GM18499 (cell line): Measurements from ENCODE around the gene ZNF488.

Source experiments
- ATAC-seq: cut with Tn5 transposase; IDR thresholded peaks from one replicate; pipeline ENCODE4 v1.9.1; 2021; ENCODE audit warnings: moderate number of reproducible peaks; ENCODE audit not compliant: insufficient read depth, unreplicated experiment

ZNF488 gene

DNA sequence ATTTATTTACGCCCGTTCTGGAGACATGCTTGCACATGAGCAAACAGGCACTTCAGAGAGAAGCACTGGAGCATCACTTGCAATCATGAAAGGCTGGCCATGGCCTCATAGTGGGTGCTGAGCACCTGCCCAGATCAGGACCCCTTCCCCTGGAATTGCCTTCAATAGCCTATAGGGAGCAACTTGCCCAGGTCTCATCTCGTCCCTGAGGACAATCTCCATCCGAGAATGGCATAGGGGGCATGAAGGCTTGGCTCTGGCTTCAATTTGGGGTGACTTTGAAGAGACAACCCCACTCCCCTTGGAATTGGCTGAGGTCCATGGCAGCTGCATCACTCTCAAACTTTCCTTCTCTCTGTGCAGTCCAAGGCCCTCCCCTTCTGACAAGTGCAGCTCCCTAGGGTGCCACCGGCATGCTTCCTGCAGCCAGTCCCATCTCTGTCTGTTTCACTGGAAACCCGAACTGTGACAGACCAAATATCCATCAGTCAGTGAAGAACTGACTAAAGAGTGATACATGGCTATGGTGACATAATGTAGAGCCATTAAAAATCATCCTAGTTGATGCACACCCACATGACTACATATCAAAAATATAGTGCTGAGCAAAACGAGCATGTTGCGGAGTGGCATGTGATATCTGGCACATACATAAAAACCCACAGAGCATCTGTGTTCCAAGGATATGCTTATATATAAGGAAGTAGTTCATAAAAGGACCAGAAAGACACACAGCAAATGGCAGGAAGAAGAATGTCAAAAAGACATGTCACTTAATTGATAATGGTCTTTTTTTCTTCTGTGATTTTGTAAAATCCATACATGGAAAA is 49.4 kb downstream of the ZNF488 start:
- ATAC-seq: no peak

DNA sequence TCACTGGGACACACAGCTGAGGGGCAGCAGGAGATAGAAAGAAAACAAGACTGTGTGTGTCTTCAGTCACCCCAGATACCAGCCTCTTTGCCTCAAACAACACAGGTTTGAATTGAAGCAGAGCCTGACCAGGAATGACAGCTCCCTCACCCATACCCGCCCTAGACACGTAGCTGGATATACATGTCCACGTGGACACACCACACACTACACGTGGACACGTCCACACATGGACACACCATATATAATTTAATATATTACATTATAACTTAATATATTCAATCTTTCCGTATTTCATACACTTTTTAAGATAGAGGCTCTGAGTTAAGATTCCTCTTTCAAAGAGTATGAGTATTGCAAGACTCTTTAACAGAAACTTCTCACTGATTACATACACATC is 50.6 kb downstream of the ZNF488 start:
- no peak for ATAC-seq

DNA sequence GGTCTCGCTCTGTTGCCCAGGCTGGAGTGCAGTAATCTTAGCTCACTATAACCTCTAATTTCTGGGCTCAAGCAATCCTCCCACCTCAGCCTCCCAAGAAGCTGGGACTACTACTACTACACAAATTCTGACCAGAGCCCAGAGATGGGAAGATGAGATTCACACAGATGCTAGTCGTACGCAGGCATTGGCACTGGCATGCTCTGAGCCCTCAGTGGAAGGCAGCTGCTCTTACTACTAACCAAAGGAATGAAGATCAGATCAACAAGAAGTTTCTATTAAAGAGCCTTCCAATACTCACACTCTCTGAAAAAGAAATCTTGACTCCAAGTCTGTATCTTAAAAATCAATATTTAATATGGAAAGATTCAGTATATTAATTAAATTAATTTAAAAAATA is 51.1 kb downstream of the ZNF488 start:
- ATAC-seq: no peak

DNA sequence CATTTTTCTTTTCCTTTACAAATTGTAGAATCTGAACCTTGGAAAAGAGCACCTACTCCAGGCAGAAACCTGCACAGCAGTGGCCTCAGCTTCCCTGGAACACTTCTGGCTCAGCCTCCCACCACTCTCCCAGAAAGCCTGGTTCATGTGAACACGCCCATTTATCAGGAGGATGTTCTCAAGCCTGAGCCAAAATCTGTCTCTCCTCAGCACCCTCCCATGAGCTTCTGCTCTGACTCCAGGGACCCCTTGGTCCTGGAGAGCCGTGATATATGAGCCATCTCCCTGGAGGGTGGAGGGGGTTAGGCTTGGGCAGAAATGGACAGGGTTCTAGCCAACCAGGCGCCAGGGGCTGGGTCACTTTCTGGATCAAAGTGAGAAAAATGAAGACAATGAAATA is 51.7 kb downstream of the ZNF488 start:
- no peak for ATAC-seq

DNA sequence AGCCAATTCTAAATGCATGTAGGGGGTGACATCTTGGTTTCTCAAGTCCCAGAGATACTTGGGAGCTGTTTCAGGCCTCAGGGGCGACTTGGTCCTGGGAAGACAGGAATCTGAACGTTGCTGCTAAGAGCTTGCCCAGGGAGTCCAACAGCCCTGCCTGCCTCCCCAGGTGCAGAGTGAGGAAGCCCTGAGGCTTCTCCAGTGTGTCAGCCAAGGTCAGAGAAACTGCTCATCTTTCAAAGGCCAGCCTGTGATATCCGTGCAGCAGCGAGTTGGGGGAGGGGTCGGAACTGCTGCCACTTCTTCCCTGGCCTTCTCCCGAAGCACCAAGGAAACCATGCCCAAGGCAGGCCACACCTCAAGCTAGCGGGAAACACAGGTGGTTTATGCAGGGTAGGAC is 52.1 kb downstream of the ZNF488 start:
- no peak for ATAC-seq

DNA sequence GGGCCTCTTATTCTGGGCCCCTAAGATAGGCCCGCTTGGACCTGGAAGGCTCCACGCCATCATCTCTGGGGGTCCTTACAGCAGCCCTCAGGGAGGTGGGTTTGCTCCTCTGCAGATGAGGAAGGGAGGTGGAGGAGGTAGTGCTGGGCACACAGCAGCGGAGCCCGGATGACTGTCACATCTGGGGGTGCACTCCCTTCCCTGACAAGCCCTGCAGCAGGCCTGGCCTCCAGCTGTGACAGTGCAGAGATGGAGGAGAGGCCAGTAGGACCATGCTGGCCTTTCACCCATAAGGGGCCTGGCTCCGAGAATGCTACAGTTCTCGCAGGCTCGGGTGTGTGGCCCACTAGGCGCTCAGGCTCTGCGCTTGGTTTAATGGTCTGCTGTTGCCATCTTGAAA is 52.6 kb downstream of the ZNF488 start:
- no peak for ATAC-seq

DNA sequence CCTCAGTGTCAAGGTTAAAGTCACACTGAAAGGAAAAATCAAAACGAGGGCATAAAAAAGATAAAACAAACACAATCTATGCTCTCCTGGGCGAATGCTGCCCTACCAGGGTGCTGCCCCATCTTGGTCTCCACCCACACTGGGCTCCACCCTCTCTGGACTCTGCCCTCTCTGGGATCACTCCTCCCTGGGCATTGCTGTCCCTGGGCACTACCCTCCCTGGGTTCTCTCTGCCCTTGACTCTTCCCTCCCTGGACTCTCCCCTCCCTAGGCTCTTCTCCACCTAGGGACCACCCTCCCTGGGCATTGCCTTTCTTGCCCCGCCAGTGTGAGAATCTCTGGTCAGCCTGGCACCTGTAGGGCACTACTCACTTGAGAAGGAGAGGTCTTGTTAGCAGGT is 53.3 kb downstream of the ZNF488 start:
- no peak for ATAC-seq

DNA sequence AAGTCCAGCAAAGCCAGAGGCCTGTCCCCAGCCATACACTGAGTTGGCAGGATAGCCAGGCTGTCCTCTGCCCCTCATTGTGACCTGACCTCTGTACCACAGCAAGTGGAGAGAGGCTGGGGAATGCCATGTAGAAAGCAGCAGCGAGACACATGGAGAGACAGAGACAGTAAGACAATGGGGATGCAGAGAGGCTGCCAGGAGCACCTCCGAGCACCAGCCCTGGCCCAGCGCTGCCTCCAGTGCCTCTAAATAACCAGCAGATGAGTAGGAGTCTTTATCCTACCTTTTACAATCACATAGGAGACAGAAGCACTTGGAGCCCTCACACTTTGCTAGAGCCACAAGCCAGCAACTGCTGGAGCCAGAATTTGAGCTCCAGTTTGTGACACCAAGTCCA is 53.7 kb downstream of the ZNF488 start:
- no peak for ATAC-seq

DNA sequence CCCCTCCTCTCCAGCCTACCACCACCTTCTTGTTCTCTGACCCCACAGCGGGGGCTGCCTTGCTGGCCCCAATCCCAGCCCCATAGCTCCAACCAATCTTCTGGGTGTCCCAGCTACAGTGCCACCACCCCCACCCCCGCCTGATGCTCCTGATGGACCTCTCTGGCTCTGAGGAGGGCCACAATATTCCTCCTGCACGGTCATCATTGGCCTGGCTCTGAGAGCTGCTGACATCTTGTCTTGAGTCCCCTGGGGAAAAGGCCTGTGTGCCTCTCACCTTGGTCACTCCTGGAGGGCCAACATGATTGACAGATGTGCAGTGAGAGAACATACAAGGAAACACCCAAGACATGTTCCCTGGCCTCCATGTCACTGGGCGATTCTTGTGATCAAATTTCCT is 54.2 kb downstream of the ZNF488 start:
- ATAC-seq: no peak

DNA sequence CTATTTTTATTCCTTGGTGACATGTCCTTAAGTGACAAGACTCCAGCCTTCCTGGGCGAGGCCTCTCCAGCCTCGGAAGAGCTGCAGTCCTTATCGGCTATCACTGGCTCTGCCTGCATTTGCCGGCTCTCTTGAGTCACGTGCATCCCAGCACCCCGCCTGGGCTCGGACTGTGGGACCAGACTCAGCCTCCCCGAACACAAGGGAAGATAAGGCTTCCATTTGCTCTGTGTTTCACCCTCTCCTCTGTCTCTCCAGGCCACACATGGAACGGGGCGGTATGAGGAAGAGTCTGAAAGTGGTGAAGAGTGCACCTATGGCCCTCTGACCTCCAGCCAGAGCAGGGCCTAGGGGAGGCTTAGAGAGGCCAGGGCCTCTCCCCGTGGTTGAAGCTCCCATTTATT is 57.2 kb downstream of the ZNF488 start:
- ATAC-seq: no peak

DNA sequence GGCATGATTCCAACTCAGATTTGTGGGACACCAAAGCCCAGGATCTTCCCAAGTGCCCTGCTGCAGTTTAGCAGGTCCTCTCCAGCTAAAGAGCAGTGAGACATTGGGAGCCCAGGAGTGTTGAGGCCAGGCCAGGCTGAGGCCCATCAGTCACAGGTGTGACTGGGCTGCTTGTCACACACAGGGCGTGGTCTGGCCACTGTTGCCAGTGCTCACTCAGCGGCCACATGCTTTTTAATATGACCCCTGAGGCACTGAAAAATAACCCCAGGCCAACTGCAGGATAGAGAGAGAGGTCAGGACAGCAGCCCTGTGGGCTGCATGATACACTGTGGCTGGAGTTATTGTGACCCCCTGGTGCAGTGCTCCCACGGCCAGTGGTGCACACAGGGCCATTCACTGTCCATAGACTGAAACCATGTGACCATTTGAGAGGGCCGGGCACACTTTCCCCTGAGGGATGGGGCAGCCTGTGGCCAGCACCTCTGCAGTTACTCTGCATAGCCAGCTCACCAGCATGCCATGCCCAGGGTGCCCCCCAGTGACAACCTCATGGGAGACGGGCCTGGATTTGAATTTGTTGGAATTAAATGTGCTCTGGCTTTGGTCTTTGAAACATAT is 57.7 kb downstream of the ZNF488 start:
- ATAC-seq: no peak

DNA sequence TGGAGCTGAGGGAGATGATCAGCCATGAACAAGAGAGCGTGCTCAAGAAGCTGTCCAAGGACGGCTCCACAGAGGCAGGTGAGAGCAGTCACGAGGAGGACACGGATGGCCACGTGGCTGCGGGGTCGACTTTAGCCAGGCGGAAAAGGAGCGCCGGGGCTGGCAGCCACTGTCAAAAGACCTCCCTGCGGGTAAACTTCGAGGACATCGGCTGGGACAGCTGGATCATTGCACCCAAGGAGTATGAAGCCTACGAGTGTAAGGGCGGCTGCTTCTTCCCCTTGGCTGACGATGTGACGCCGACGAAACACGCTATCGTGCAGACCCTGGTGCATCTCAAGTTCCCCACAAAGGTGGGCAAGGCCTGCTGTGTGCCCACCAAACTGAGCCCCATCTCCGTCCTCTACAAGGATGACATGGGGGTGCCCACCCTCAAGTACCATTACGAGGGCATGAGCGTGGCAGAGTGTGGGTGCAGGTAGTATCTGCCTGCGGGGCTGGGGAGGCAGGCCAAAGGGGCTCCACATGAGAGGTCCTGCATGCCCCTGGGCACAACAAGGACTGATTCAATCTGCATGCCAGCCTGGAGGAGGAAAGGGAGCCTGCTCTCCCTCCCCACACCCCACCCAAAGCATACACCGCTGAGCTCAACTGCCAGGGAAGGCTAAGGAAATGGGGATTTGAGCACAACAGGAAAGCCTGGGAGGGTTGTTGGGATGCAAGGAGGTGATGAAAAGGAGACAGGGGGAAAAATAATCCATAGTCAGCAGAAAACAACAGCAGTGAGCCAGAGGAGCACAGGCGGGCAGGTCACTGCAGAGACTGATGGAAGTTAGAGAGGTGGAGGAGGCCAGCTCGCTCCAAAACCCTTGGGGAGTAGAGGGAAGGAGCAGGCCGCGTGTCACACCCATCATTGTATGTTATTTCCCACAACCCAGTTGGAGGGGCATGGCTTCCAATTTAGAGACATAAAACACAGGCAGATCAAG is 58.5 kb downstream of the ZNF488 start:
- ATAC-seq: no peak

DNA sequence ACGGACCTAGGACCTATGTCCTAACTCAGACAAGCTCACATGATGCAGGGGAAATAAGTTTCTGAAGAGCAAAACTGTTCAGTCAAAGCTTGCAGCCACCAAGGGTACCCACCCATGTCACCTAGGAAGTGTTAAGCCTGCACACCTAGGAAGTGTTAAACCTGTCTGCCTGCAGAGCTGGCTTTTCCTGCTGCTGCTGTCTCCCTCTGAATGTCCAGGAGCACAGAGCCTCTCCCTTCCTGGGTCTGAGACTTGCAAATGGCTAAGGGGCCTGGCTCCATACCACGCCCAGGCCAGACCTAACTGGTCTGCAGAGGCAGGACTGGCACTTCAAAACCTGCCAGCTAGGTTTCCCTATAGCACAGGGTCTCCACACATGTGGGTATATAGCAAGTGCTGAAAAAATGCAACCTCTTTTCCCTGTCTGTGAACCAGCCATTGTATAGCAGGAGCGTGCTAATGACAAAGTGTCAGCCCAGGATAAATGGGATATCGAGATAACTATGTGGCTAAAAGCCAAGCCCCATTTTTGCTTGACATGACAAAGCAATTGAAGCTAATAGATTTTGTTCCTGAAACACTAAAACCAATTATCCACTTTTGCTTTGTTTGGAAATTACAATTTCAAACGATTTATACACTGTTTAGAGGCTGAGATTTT is 60.3 kb downstream of the ZNF488 start:
- no peak for ATAC-seq

DNA sequence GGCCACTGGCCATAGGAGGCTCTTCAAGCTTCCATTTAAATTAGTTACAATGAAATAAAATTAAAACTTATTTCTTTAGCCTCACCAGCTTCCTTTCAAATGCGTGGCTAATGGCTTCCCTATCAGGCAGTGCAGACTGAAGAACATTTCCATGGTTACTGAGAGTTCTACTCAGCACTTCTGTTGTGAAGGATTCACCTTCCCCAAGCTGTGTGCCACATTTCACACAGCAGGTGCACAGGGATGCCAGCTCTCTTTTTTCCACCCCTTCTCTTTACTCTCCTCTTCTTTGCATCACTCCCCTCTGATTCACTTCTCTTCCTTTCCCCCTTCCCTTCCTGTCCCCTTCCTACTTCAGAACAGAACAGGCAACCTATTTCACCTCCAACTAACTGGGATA is 61.0 kb downstream of the ZNF488 start:
- ATAC-seq: no peak

DNA sequence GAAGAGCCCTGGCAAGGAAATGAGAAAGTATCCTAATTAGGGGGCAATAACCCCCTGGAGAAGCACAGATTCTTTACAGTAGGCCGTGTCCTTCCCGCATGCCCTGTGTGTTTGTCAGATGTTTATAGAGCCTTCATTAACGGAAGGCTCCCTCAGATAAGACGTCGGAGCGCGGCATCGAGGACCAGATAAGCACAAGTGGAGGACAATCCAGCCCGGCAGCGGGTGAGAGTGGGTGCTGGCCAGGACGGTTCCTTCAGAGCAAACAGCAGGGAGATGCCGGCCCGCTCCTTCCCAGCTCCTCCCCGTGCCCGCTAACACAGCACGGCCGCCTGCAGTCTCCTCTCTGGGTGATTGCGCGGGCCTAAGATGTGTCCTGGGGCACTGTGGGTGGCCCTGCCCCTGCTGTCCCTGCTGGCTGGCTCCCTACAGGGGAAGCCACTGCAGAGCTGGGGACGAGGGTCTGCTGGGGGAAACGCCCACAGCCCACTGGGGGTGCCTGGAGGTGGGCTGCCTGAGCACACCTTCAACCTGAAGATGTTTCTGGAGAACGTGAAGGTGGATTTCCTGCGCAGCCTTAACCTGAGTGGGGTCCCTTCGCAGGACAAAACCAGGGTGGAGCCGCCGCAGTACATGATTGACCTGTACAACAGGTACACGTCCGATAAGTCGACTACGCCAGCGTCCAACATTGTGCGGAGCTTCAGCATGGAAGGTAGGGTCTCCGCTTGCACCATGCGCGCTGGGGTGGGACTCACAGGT is 61.6 kb downstream of the ZNF488 start, which contains the start of gene GDF2:
TSS of gene GDF2 (plus strand) at position 155 of the 762 bp plus-strand sequence. CDS start at position 370, 215 bp downstream.
- no peak for ATAC-seq

DNA sequence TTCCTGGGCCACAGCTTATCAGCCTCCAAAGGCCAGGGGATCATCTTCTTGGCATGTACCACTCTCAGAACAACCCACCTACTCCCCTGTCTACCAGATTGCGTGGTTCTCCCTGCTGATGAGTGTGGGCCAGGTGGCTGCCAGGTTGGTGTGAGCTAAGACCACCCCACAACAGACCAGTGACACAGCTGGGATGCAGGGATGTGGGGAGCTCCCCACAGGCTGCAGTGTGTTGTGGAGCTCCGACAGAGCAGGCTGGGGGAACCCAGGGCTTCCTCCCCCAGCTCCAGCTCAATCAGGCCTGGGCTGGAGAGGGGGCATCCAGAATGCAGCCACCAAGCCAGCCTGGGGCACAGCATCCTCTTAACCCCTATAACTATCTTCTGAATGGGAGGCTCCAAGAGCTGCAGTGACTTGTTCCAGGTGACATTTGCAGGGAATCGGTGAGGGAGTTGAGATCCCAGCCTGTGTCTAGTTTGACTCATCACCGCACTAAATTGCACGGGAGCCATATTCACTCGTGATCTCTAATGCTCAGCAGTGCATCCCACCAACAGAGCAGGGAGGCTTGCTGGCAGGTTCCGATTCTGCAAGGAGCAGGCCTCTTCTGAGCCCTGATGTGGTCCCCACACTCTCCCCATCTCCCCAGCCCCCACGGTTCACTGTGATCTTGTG is 62.4 kb downstream of the ZNF488 start:
- no peak for ATAC-seq

DNA sequence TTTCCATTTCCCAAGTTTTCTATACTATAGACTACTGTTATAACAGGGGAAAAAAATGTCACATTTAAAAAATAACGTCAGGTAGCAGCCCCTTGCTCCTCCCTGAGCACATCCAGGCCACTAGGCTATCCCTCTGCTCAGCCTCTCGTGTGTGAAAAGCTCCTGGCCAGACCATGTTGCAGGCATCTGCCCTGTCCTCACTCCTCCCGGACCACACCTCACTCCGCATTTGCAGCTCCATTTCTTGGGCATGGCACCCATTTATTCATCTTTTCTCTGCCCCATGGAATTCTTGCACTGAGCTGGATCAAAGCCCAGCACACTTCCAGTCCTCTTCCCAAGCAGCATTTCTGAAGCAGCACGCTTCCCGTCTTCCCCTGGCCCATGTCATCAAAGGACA is 63.3 kb downstream of the ZNF488 start:
- ATAC-seq: no peak

DNA sequence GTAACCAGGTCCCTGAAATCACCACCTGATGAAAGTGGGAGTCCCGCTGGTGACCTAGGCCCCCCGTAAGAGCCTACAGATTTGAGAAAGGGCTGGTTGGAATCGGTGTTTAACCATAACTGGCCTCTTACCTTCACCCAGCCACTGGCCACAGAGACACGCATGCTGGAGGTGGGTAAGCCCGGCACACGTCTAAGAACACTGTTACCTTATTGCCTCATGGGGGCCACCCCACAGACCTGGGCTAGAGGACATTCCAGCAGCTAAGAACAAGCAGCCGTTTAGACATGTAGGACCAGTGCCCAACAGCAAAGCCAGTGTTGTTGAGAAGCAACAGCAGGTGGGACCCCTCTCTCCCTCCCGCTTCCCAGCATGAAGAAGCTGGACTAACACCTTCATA is 64.3 kb downstream of the ZNF488 start:
- no peak for ATAC-seq

DNA sequence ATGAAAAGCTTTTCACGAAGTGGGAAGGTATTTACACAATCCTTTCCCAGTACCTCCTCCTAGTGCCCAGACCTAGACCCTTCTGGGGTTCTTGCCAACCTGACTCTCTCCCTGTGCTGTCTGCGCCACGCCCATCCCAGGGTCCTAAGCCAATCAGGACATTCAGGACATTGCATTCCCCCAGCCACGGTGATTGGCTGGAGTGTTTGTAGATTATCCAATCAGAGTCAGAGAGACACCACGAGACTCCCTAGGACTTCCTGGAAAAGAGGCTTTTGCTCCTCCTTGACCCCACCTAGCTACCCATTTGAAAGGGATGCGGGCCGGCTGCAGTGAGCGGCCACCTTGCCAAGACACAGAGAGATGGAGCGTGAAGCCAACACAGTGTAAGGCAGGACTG is 65.4 kb downstream of the ZNF488 start:
- no peak for ATAC-seq
